GM12878 (cell line): Measurements from ENCODE around the gene PCAT6. TPM values are rescaled to one million over a fixed set of nuclear protein-coding genes. Genes with fewer than 3 reads are reported as not detected.

ENCODE experiments used
- ATAC-seq: fragments of 200-7000 bp; cut with Tn5 transposase; 3 replicates; pipeline ENCODE4 v1.9.1; 2020; ENCODE audit warnings: mild to moderate bottlenecking, moderate library complexity
- BruUV-seq: library from RNA; stranded (reverse); fragments of 400-500 nt; replicated peaks from 2 replicates; lab custom pipeline; 2021; lab: Mats Ljungman, UMichigan
- CTCF ChIA-PET: fragments of 300-600 bp; sonication (Branson Sonifier 250); formaldehyde crosslinking; extraction: SDS; loops from one replicate; lab custom pipeline; 2021; ENCODE audit warnings: inconsistent platforms; lab: Yijun Ruan, JAX
- POLR2A ChIA-PET: fragments of 350-600 bp; formaldehyde crosslinking; extraction: SDS; loops from one replicate; lab custom pipeline; 2021; ENCODE audit warnings: inconsistent platforms; lab: Charles Lee
- RAD21 ChIA-PET: fragments of 300-600 bp; sonication (Branson Sonifier 250); formaldehyde crosslinking; loops from one replicate; lab custom pipeline; 2023; ENCODE audit warnings: antibody characterized with exemption; ENCODE audit not compliant: unreplicated experiment; lab: Charles Lee
- SMC1A ChIA-PET: fragments of 300-600 bp; sonication (Branson Sonifier 250); formaldehyde crosslinking; loops from one replicate; lab custom pipeline; 2023; ENCODE audit not compliant: unreplicated experiment, uncharacterized antibody; lab: Charles Lee
- DNase-seq: peaks from one replicate; pipeline ENCODE4 v3.0.0-alpha.2; 2011; ENCODE audit warnings: low read depth, low spot score
- FAIRE-seq: peaks from 3 replicates; lab custom pipeline; 2011; peaks lifted over from hg19 to GRCh38; lab: Jason Lieb, UNC
- H2AFZ ChIP-seq: 2 replicates; pipeline ENCODE4 v1.6.0; 2011; ENCODE audit warnings: low read depth, low read length, control low read depth; ENCODE audit not compliant: control insufficient read depth
- H3K27ac ChIP-seq: 2 replicates; pipeline ENCODE4 v1.5.1; 2011; ENCODE audit warnings: control low read depth; ENCODE audit not compliant: control insufficient read depth, insufficient read depth
- H3K27me3 ChIP-seq, 2 experiments: replicated peaks in 1 of 2; 2 replicates each; pipeline versions ENCODE4 v1.6.0 to v1.6.1; 2011; ENCODE audit warnings: low read length in 1 of 2; ENCODE audit not compliant: control insufficient read depth in 2 of 2, insufficient read depth in 2 of 2
- H3K36me3 ChIP-seq, 2 experiments: 2 replicates each; pipeline ENCODE4 v1.5.1; 2011; ENCODE audit warnings: low read length in 1 of 2; ENCODE audit not compliant: control insufficient read depth in 2 of 2, insufficient read depth in 2 of 2
- H3K4me1 ChIP-seq: 2 replicates; pipeline ENCODE4 v1.6.1; 2011; ENCODE audit warnings: mild to moderate bottlenecking, low read length, moderate library complexity, mixed read lengths; ENCODE audit not compliant: control insufficient read depth, insufficient read depth
- H3K4me2 ChIP-seq: 2 replicates; pipeline ENCODE4 v1.6.0; 2011; ENCODE audit warnings: control low read depth; ENCODE audit not compliant: control insufficient read depth, insufficient read depth
- H3K4me3 ChIP-seq: fragments of 200-600 bp; sonication (generic); 2 replicates; pipeline ENCODE4 v1.5.1; 2016
- H3K79me2 ChIP-seq: 2 replicates; pipeline ENCODE4 v1.6.0; 2011; ENCODE audit warnings: low read length; ENCODE audit not compliant: control insufficient read depth, insufficient read depth
- H3K9ac ChIP-seq: 2 replicates; pipeline ENCODE4 v1.8.0; 2011; ENCODE audit warnings: low read length, control low read depth, mixed read lengths; ENCODE audit not compliant: control insufficient read depth, insufficient read depth
- H3K9me3 ChIP-seq: replicated peaks from 3 replicates; pipeline ENCODE4 v1.5.1; 2011; ENCODE audit warnings: mild to moderate bottlenecking, low read length; ENCODE audit not compliant: control insufficient read depth, insufficient read depth
- H4K20me1 ChIP-seq: 2 replicates; pipeline ENCODE4 v1.6.0; 2011; ENCODE audit not compliant: control insufficient read depth, insufficient read depth
- CHD1 ChIP-seq: IDR thresholded peaks from 2 replicates; pipeline ENCODE4 v1.6.1; 2012; ENCODE audit warnings: low read depth, low read length, improper control_type of control experiment
- EGR1 ChIP-seq, 2 experiments: IDR thresholded peaks; 1 replicate in 1 of 2; 2 replicates in 1 of 2; pipeline ENCODE4 v1.6.1; 2011 to 2012; ENCODE audit warnings: low read depth in 2 of 2, low read length in 2 of 2, borderline replicate concordance in 1 of 2, mild to moderate bottlenecking in 1 of 2, moderate library complexity in 1 of 2
- GATAD2B ChIP-seq: fragments of 450-650 bp; conservative IDR thresholded peaks from 2 replicates; pipeline ENCODE4 v1.6.1; 2017; ENCODE audit warnings: low read depth, mild to moderate bottlenecking, moderate library complexity
- NFYB ChIP-seq: IDR thresholded peaks from 2 replicates; pipeline ENCODE4 v1.6.1; 2011; ENCODE audit warnings: low read depth, mild to moderate bottlenecking, low read length, improper control_type of control experiment, moderate library complexity; ENCODE audit not compliant: insufficient read depth
- SP1 ChIP-seq: IDR thresholded peaks from one replicate; pipeline ENCODE4 v1.6.1; 2011; ENCODE audit warnings: low read depth, low read length
- SPI1 ChIP-seq: IDR thresholded peaks from 2 replicates; pipeline ENCODE4 v1.6.1; 2011; ENCODE audit warnings: low read depth, mild to moderate bottlenecking, low read length, moderate library complexity, borderline replicate concordance; ENCODE audit not compliant: insufficient read depth
- TCF12 ChIP-seq: IDR thresholded peaks from 2 replicates; pipeline ENCODE4 v1.6.1; 2011; ENCODE audit warnings: low read depth, mild to moderate bottlenecking, low read length
- TCF3 ChIP-seq: IDR thresholded peaks from 2 replicates; pipeline ENCODE4 v1.6.1; 2012; ENCODE audit warnings: low read depth, mild to moderate bottlenecking, low read length, borderline replicate concordance; ENCODE audit not compliant: insufficient read depth
- YBX1 ChIP-seq: fragments of 450-650 bp; IDR thresholded peaks from 2 replicates; pipeline ENCODE4 v1.6.1; 2016; ENCODE audit warnings: antibody characterized with exemption
- ZBED1 ChIP-seq: IDR thresholded peaks from 2 replicates; pipeline ENCODE4 v1.6.1; 2016; ENCODE audit warnings: borderline replicate concordance
- ZBTB11 ChIP-seq: fragments of 450-650 bp; formaldehyde crosslinking; IDR thresholded peaks from 2 replicates; pipeline ENCODE4 v1.5.0; 2022; ENCODE audit warnings: mild to moderate bottlenecking, missing genetic modification characterization
- ZZZ3 ChIP-seq: IDR thresholded peaks from 2 replicates; pipeline ENCODE4 v1.6.1; 2011; ENCODE audit warnings: low read depth; ENCODE audit not compliant: control insufficient read depth, insufficient read length
- WGBS: methylation state at CpG from one replicate; pipeline ENCODE4 v1.1.6; 2016; ENCODE audit warnings: low lambda C conversion rate; ENCODE audit not compliant: insufficient replicate concordance, insufficient coverage; ENCODE audit errors: missing lambda C conversion rate; 5-methylcytosine and 5-hydroxymethylcytosine counted together
- in situ Hi-C: fragments of 300-500 bp; cut with MboI; formaldehyde crosslinking; loops from 9 replicates; pipeline ENCODE4 v1.14.3; 2018; ENCODE audit warnings: mixed read lengths
- intact Hi-C: fragments of 100-400 bp; cut with micrococcal nuclease; formaldehyde crosslinking; loops from one replicate; pipeline ENCODE4 v1.14.2; 2022; ENCODE audit not compliant: unreplicated experiment
- polyA plus RNA-seq, 11 experiments: library from polyadenylated mRNA; depleted of rRNA in 4 of 11; unstranded in 6 of 11; stranded (reverse) in 5 of 11; fragments of >200 nt; fragmentation: Nextera tagmentation in 4 of 11; fragmentation: Illumina TruSeq in 1 of 11; extraction: Ambion mirVana in 4 of 11; extraction: Trizol in 1 of 11; gene quantifications; 1 replicate in 1 of 11; 2 replicates in 10 of 11; pipeline versions ENCODE4 v1.2.1 to v1.2.3, GENCODE V29; 2011 to 2016; ENCODE audit warnings: inconsistent platforms in 2 of 11, missing spikeins in 2 of 11, low read depth in 1 of 11
- total RNA-seq, 4 experiments: library from RNA; depleted of rRNA in 3 of 4; stranded (reverse); fragments of >200 nt in 3 of 4; fragmentation: Illumina TruSeq in 1 of 4; extraction: Trizol in 1 of 4; gene quantifications; 2 replicates each; pipeline versions ENCODE4 v1.2.1 to v1.2.3, GENCODE V29; 2013 to 2021
- TF ChIP-seq, protein P1 (sequence below): IDR thresholded peaks from 2 replicates; pipeline ENCODE4 v1.6.1; 2011; ENCODE audit warnings: borderline replicate concordance, low read depth, mild to moderate bottlenecking, moderate library complexity, mixed read lengths, low read length; ENCODE audit not compliant: insufficient read depth; ENCODE audit errors: extremely low read length
- TF ChIP-seq, protein P2 (sequence below): IDR thresholded peaks from 2 replicates; pipeline ENCODE4 v1.6.1; 2012; ENCODE audit warnings: improper control_type of control experiment, low read depth, low read length; ENCODE audit not compliant: insufficient replicate concordance

Gene PCAT6
- total and polyA plus RNA-seq, 10 of the 15 experiments (the other 5 are each of a cell fraction or from before 2014, with no cell fraction given): 0.16 to 0.83 (median 0.48) TPM; not detected in 4

DNA sequence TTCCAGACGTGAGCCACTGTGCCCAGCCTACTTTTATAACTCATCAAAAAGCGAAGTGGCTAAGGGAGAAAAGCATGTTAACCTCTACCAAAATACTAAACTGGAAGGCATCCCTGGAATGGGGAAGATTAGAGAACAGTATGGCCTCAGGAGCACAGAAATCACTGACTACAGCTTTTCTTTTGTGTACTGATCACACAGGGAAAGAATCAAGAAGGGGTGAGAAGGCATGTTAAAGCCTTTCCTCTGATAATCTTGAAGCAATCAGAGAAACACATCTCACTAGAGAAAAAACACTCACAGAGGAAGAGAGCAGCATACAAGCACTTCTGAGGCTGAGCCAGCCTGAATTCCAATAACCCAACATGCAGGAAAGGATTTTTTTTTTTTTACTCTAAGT lies 10.7 kb downstream of the PCAT6 start (continued):
- TF ChIP-seq NFYB (no peak), GATAD2B (no peak), YBX1 (no peak), ZBTB11 (CRISPR knock-in tag) (no peak), SP1 (no peak), TCF12 (no peak), CHD1 (no peak)
- TF ChIP-seq, protein P1, sequence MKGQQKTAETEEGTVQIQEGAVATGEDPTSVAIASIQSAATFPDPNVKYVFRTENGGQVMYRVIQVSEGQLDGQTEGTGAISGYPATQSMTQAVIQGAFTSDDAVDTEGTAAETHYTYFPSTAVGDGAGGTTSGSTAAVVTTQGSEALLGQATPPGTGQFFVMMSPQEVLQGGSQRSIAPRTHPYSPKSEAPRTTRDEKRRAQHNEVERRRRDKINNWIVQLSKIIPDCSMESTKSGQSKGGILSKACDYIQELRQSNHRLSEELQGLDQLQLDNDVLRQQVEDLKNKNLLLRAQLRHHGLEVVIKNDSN: no peak

DNA sequence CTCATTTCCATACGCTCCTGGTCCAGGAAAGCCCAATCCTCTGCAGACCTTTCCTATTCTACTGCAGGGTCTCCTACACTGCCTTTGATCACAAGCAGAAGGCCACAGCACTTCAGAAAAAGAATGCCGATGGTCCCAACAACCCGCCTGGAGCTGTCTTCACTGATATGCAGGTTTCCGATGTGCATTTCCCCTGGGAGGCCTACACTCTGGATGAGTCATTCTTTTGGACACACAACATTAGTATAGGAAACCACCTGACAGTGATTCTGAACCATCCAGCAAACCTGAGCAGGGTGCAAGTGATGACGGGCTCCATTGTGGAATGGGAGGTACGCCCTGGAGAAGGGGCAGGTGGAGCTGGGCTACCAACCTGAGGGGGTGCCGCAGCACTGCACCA lies 15.0 kb downstream of the PCAT6 start:
- Histone ChIP-seq H3K4me2 (no peak overlapping the region), H3K27me3 (0 out of 4 replicates have a peak, but pooled peaks cover 0 to 3% of the 10 kb centered on the region in 2 experiments), H3K9me3 (no peaks in the 10 kb centered on the region), H4K20me1 (no peaks in the 10 kb centered on the region), H3K36me3 (no peaks in the 10 kb centered on the region), H3K4me3 (no peak overlapping the region), H3K4me1 (no peaks in the 10 kb centered on the region), H3K79me2 (no peaks in the 10 kb centered on the region), H3K27ac (no peak overlapping the region), H3K9ac (no peak overlapping the region), H2AFZ (no peak overlapping the region)
- no peak for FAIRE-seq
- 35% methylated on average over 7 of the region's 7 CpGs for WGBS
- no peak for ATAC-seq
- intact Hi-C loops (no loop called here), in situ Hi-C loops (no loop called here)
- ChIA-PET RAD21 (no interaction called here), CTCF (no interaction called here), SMC1A (no interaction called here), POLR2A (no interaction called here)
- no peak for DNase-seq
- BruUV-seq: no TSS peak
- TF ChIP-seq ZZZ3 (no peak), TCF3 (no peak), ZBED1 (no peak), EGR1 (IDR thresholded peaks at IDR 0.05; ENCODE audit: borderline replicate concordance in 1 of 2, low read depth in 2 of 2, low read length in 2 of 2) (no peak), SPI1 (no peak)
- TF ChIP-seq, protein P2, sequence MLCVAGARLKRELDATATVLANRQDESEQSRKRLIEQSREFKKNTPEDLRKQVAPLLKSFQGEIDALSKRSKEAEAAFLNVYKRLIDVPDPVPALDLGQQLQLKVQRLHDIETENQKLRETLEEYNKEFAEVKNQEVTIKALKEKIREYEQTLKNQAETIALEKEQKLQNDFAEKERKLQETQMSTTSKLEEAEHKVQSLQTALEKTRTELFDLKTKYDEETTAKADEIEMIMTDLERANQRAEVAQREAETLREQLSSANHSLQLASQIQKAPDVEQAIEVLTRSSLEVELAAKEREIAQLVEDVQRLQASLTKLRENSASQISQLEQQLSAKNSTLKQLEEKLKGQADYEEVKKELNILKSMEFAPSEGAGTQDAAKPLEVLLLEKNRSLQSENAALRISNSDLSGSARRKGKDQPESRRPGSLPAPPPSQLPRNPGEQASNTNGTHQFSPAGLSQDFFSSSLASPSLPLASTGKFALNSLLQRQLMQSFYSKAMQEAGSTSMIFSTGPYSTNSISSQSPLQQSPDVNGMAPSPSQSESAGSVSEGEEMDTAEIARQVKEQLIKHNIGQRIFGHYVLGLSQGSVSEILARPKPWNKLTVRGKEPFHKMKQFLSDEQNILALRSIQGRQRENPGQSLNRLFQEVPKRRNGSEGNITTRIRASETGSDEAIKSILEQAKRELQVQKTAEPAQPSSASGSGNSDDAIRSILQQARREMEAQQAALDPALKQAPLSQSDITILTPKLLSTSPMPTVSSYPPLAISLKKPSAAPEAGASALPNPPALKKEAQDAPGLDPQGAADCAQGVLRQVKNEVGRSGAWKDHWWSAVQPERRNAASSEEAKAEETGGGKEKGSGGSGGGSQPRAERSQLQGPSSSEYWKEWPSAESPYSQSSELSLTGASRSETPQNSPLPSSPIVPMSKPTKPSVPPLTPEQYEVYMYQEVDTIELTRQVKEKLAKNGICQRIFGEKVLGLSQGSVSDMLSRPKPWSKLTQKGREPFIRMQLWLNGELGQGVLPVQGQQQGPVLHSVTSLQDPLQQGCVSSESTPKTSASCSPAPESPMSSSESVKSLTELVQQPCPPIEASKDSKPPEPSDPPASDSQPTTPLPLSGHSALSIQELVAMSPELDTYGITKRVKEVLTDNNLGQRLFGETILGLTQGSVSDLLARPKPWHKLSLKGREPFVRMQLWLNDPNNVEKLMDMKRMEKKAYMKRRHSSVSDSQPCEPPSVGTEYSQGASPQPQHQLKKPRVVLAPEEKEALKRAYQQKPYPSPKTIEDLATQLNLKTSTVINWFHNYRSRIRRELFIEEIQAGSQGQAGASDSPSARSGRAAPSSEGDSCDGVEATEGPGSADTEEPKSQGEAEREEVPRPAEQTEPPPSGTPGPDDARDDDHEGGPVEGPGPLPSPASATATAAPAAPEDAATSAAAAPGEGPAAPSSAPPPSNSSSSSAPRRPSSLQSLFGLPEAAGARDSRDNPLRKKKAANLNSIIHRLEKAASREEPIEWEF: no peak
